Activated B cell treated with CpG ODN at 0.5 μM for 24 hours (primary cell): Measurements from ENCODE around the gene SMAD4. TPM values are rescaled to one million over a fixed set of nuclear protein-coding genes. Genes with fewer than 3 reads are reported as not detected.

Source experiments
- ATAC-seq: fragments of 200-7000 bp; cut with Tn5 transposase; one replicate; pipeline ENCODE4 v1.10.0; 2021; ENCODE audit warnings: low read depth, mild to moderate bottlenecking, moderate library complexity
- CTCF ChIA-PET: fragments of 350-600 bp; sonication (Branson Sonifier 250); formaldehyde crosslinking; loops from one replicate; lab custom pipeline; 2021; ENCODE audit warnings: antibody characterized with exemption; lab: Charles Lee
- POLR2A ChIA-PET: fragments of 350-600 bp; sonication (Branson Sonifier 250); formaldehyde crosslinking; loops from one replicate; lab custom pipeline; 2021; ENCODE audit warnings: antibody characterized with exemption; lab: Charles Lee
- DNase-seq: peaks from one replicate; pipeline ENCODE4 v3.0.0; 2022
- H3K27ac Mint-ChIP-seq: one replicate; pipeline ENCODE4 v1.8.0; 2020; ENCODE audit warnings: mixed read lengths
- H3K27me3 Mint-ChIP-seq: one replicate; pipeline ENCODE4 v1.8.0; 2021; ENCODE audit warnings: mixed read lengths
- H3K36me3 Mint-ChIP-seq: one replicate; pipeline ENCODE4 v1.8.0; 2021; ENCODE audit warnings: low read depth, mixed read lengths
- H3K4me1 Mint-ChIP-seq: one replicate; pipeline ENCODE4 v1.8.0; 2021; ENCODE audit warnings: mixed read lengths
- H3K4me3 Mint-ChIP-seq: one replicate; pipeline ENCODE4 v1.8.0; 2020; ENCODE audit warnings: mild to moderate bottlenecking, mixed read lengths
- H3K9me3 Mint-ChIP-seq: one replicate; pipeline ENCODE4 v1.8.0; 2020; ENCODE audit warnings: mixed read lengths
- intact Hi-C: fragments of 100-400 bp; cut with micrococcal nuclease; formaldehyde crosslinking; loops from one replicate; pipeline ENCODE4 v1.15.1; 2024
- total RNA-seq: library from RNA; stranded (reverse); gene quantifications from 2 replicates; pipeline ENCODE4 v1.2.3, GENCODE V29; 2022
- TF ChIP-seq, protein P1 (sequence below): fragments of 200-600 bp; IDR thresholded peaks from one replicate; pipeline ENCODE4 v1.8.0; 2022; ENCODE audit warnings: antibody characterized with exemption, mild to moderate bottlenecking

Gene SMAD4
- total RNA-seq, 1 donor from 2014 or later = 94.9 TPM

DNA sequence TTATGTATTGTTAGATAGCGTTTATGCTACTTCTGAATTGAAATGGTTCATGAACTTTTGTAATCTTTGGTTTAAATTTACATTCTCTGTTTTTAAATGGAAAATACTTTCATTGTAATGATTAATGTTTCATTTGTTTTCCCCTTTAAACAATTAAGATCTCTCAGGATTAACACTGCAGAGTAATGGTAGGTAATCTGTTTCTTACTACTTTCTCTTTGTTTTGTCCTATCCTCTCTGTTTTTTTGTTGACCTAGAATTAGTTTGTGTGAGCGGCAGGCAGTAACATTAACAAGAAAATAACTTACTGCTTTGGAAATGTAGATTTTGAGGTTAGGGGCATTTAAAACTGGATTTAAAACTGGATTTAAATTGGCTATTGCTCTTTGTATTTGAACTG lies 19.1 kb downstream of the SMAD4 start:
- POLR2A ChIA-PET = no interaction called here
- Mint-ChIP-seq H3K9me3 (no peaks in the 10 kb centered on the region), H3K27ac (no peak overlapping the region), H3K36me3 (peaks cover 47% of the 10 kb centered on the region), H3K4me1 (peaks cover 37% of the 10 kb centered on the region), H3K4me3 (no peak overlapping the region), H3K27me3 (no peaks in the 10 kb centered on the region)
- DNase-seq (no peak), ATAC-seq (no peak)
- intact Hi-C loops = no loop called here
- TF ChIP-seq, protein P1, sequence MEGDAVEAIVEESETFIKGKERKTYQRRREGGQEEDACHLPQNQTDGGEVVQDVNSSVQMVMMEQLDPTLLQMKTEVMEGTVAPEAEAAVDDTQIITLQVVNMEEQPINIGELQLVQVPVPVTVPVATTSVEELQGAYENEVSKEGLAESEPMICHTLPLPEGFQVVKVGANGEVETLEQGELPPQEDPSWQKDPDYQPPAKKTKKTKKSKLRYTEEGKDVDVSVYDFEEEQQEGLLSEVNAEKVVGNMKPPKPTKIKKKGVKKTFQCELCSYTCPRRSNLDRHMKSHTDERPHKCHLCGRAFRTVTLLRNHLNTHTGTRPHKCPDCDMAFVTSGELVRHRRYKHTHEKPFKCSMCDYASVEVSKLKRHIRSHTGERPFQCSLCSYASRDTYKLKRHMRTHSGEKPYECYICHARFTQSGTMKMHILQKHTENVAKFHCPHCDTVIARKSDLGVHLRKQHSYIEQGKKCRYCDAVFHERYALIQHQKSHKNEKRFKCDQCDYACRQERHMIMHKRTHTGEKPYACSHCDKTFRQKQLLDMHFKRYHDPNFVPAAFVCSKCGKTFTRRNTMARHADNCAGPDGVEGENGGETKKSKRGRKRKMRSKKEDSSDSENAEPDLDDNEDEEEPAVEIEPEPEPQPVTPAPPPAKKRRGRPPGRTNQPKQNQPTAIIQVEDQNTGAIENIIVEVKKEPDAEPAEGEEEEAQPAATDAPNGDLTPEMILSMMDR = no peak
- CTCF ChIA-PET = interaction anchor here (1.2 to 3.2 kb wide), 2 partner anchors 13 to 230 kb away, joined by 5 to 73 read pairs; partner anchors contain the start of gene MRO

DNA sequence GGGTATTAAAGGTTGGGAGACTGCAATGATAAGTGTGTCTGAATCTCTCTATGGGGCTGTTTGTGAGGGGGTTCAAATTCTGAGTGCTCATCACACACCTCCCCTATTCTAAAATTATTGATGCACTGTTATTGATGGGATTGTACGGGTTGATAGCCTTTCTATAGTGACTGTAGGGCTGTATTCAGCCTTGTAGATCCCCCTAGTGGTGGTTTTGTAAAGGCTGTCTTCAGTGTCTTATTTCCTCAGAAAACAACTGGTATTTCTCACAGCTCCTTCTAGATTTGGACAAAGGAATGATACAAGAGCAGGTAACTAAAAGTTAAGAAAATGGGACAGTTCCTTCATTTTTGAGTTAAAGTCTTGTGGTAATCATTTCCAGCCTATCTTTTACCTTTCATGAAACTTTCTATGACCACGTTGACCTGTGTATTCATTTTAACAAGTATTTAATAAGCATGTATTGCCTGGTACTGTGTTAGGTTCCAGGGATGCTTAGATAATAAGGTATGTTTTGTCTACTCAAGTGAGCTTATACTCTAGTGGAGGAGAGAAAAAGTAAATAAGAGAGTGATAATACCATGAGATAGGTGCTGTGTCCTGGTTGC lies 21.2 kb downstream of the SMAD4 start:
- TF ChIP-seq, protein P1 = peak; percentile 70
- Mint-ChIP-seq H3K4me3 (no peak overlapping the region), H3K4me1 (peaks cover 20% of the 10 kb centered on the region), H3K27ac (peak overlapping the region; percentile 15), H3K9me3 (no peaks in the 10 kb centered on the region), H3K27me3 (no peaks in the 10 kb centered on the region), H3K36me3 (peaks cover 61% of the 10 kb centered on the region)
- ChIA-PET CTCF (interaction anchor here (0.7 to 3.2 kb wide), 15 partner anchors 9 to 245 kb away, joined by 3 to 73 read pairs (median 3); partner anchors contain the start of genes ELAC1, MRO and SMAD4), POLR2A (interaction anchor here (0.6 to 1.9 kb wide), 2 partner anchors 21 to 229 kb away, joined by 5 to 8 read pairs; partner anchors contain the start of gene SMAD4)
- intact Hi-C loops = loop anchor here (1.0 to 2.0 kb wide), 2 partner anchors 14 to 231 kb away; partner anchors contain the start of gene MRO
- peak; percentile 86 for ATAC-seq
- DNase-seq = no peak

DNA sequence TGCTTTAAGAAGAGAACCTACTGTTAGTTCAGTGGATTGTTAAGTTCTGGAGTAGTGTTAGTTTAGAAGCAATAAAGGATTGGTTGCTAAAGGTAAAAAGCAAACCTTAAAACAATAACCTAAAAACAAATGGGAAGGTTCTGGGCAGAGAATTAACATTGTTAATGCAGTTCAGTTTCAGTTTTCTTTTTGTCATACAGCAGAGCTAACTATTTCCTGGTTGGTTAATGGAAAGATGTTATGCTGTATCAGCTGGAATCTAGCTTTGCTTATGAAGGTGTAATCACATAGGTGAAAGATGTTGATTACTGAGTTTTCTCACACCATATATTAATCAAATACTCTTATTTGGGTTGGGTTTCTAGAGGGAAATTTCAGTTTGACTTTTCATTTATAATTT lies 23.8 kb downstream of the SMAD4 start:
- peak; percentile 31 for ATAC-seq
- H3K27ac Mint-ChIP-seq = peak overlapping the region; percentile 32
- peaks cover 19% of the 10 kb centered on the region for H3K4me1 Mint-ChIP-seq
- intact Hi-C loops = no loop called here
- TF ChIP-seq, protein P1 = no peak
- H3K27me3 Mint-ChIP-seq = no peaks in the 10 kb centered on the region
- no peaks in the 10 kb centered on the region for H3K9me3 Mint-ChIP-seq
- ChIA-PET POLR2A (interaction anchor here (0.7 to 1.7 kb wide), 2 partner anchors 215 to 225 kb away, joined by 3 to 6 read pairs; no protein-coding TSS in a partner anchor), CTCF (interaction anchor here (2.5 kb wide), 1 partner anchor 233 kb away, joined by 9 read pairs; the partner anchor contains the start of gene MRO)
- H3K36me3 Mint-ChIP-seq = peaks cover 70% of the 10 kb centered on the region
- DNase-seq = no peak
- no peak overlapping the region for H3K4me3 Mint-ChIP-seq

DNA sequence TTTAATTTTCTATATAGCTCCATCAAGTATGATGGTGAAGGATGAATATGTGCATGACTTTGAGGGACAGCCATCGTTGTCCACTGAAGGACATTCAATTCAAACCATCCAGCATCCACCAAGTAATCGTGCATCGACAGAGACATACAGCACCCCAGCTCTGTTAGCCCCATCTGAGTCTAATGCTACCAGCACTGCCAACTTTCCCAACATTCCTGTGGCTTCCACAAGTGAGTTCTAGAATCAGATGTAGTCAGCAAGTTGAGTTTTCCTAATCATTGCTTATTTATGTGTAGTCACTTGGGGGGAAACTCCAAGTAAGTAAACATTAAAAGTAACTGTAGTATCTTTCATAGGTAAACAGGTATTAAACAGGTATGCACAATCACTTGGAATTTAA lies 24.8 kb downstream of the SMAD4 start:
- Mint-ChIP-seq H3K27me3 (no peaks in the 10 kb centered on the region), H3K27ac (no peak overlapping the region), H3K36me3 (peaks cover 69% of the 10 kb centered on the region), H3K4me3 (no peak overlapping the region), H3K9me3 (no peaks in the 10 kb centered on the region), H3K4me1 (peaks cover 19% of the 10 kb centered on the region)
- ChIA-PET CTCF (interaction anchor here (2.5 kb wide), 1 partner anchor 234 kb away, joined by 9 read pairs; the partner anchor contains the start of gene MRO), POLR2A (interaction anchor here (1.7 kb wide), 1 partner anchor 216 kb away, joined by 6 read pairs; no protein-coding TSS in a partner anchor)
- intact Hi-C loops = no loop called here
- no peak for ATAC-seq
- TF ChIP-seq, protein P1 = no peak
- DNase-seq = no peak

DNA sequence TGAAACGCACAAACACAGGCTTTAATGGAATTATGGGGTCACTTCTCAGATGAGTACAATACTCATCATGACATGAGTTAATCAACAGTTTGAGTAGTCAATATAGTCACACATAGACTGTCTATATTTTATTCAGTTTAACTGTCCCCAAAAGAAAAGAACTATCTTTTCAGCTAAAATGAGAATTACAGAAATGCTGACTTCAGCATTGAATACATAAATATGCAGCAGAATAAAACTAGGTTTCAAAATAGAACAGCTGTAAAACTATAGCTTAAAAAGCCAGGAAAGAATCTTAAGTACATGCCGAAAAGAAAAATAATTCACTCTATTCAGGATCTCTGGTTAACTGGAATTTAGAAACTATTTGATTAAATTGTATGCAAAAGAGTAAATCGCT lies 30.0 kb downstream of the SMAD4 start:
- intact Hi-C loops = no loop called here
- no peaks in the 10 kb centered on the region for H3K4me1 Mint-ChIP-seq
- no peak for DNase-seq
- POLR2A ChIA-PET = no interaction called here
- H3K27ac Mint-ChIP-seq = no peak overlapping the region
- peaks cover 68% of the 10 kb centered on the region for H3K36me3 Mint-ChIP-seq
- TF ChIP-seq, protein P1 = no peak
- no peaks in the 10 kb centered on the region for H3K9me3 Mint-ChIP-seq
- no peaks in the 10 kb centered on the region for H3K27me3 Mint-ChIP-seq
- CTCF ChIA-PET = interaction anchor here (1.8 kb wide), 1 partner anchor 8 kb away, joined by 8 read pairs; no protein-coding TSS in a partner anchor
- H3K4me3 Mint-ChIP-seq = no peak overlapping the region
- ATAC-seq = no peak
